ENCODE data around the gene HSD17B12.

Gene HSD17B12

DNA sequence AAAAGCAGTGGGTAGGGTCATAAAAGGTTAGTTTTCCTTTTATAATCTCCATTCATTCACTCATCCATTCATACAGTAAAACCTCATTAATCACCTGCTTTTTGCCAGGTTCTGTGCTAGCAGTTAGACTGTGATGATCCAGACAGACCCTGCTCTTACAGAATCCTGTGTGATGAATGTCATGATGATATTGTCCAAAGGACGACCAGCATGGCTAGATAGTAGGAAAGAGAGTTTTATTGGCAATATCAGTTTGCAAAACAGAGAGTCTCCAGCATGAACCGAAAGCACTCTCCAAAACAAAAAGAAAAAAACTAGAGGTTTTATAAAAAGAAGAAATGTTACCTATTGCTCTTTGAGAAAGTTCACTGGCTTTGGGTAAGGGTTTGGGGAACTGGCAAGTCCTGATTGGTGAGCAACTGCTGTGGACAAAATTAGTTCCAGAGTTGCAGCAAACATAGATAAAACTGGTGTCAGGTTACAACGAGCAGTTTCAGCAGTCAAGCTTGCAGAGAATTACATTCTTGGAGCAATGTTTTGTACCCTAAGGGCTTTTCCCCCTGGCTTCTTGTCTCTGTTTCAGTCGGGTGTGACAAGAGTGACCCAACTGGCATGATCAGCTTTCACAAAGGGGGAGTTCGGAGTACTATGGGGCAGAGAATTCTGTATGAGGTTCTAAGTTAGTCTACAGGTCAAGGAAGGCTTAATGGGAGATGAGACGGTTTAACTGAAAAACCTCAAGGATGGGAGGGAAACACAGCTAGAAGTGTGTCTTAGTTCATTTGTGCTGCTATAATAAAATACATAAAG, 58.3 kb downstream of the HSD17B12 start:
- Histone ChIP-seq H3K27ac (peak overlapping the region; percentile 57), H3K36me3 (ENCODE audit: control insufficient read depth, insufficient read depth, low read length) (no peaks in the 10 kb centered on the region), H3K9me3 (ENCODE audit: control insufficient read depth, low read length) (no peaks in the 10 kb centered on the region), H3K4me2 (ENCODE audit: low read length) (peak overlapping the region; percentile 26), H3K9ac (no peak overlapping the region), H3K79me2 (no peaks in the 10 kb centered on the region), H3K27me3 (ENCODE audit: control insufficient read depth, insufficient read depth, low read length) (no peaks in the 10 kb centered on the region), H3K4me3 (ENCODE audit: low read depth, low read length) (no peak overlapping the region), H3K4me1 (peaks cover 6% of the 10 kb centered on the region), H2AFZ (no peak overlapping the region)
- TF ChIP-seq, protein P1, sequence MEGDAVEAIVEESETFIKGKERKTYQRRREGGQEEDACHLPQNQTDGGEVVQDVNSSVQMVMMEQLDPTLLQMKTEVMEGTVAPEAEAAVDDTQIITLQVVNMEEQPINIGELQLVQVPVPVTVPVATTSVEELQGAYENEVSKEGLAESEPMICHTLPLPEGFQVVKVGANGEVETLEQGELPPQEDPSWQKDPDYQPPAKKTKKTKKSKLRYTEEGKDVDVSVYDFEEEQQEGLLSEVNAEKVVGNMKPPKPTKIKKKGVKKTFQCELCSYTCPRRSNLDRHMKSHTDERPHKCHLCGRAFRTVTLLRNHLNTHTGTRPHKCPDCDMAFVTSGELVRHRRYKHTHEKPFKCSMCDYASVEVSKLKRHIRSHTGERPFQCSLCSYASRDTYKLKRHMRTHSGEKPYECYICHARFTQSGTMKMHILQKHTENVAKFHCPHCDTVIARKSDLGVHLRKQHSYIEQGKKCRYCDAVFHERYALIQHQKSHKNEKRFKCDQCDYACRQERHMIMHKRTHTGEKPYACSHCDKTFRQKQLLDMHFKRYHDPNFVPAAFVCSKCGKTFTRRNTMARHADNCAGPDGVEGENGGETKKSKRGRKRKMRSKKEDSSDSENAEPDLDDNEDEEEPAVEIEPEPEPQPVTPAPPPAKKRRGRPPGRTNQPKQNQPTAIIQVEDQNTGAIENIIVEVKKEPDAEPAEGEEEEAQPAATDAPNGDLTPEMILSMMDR (IDR thresholded peaks at IDR 0.05): no peak

DNA sequence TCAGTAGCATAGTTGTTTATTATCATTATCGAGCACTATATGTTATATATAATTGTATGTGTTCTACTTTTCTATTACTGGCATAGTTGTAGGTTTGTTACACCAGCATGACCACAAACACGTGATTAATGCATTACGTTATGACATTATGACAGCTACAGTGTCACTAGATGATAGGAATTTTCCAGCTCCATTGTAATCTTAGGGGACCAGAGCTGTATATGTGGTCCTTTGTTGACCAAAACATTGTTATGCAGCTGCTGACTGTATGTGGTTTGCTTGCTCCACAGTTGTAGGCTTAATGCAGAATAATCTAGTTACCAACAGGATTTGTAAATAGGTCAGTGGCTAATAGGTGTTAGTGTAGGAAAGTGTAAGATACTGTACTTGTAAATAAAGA, 66.1 kb downstream of the HSD17B12 start:
- TF ChIP-seq, protein P1 (IDR thresholded peaks at IDR 0.05): no peak
- no peaks in the 10 kb centered on the region for H3K79me2 ChIP-seq

DNA sequence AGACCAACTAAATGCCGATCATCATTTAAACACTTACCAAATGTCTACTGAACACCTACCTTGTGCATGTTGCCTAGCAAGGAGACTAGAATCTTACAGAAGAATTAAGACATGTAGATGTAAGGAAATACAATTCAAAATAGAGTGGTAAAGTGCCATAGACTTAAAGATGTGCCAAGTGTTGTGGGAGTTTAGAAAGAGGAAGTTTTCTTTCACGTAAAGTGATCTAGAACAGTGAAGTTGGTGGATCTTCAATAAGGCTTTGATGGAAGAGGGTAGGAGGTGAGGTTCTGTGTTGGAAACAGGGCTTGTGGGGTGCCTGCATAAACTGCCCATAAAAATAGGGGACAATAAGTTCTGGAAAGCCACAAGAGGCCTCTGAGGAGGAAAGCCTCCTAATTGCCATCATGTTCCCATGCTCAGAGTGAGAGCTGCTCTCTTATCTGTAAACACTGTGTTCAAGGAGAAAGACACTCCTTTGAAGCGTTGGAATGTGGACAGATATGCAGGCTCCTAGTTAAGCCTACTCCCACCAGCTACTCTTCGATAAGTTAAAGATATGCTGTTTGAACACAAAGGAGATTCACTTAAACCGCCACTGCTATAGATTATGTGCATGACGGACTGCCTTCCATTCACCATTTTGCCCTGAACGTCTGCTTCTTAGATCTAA, 66.7 kb downstream of the HSD17B12 start:
- Histone ChIP-seq H3K27me3 (ENCODE audit: control insufficient read depth, insufficient read depth, low read length) (no peaks in the 10 kb centered on the region), H3K4me1 (no peaks in the 10 kb centered on the region), H3K4me2 (ENCODE audit: low read length) (no peak overlapping the region), H3K36me3 (ENCODE audit: control insufficient read depth, insufficient read depth, low read length) (no peaks in the 10 kb centered on the region), H3K9me3 (ENCODE audit: control insufficient read depth, low read length) (no peaks in the 10 kb centered on the region), H3K4me3 (ENCODE audit: low read depth, low read length) (no peak overlapping the region), H2AFZ (no peak overlapping the region), H3K27ac (no peak overlapping the region), H3K79me2 (no peaks in the 10 kb centered on the region), H3K9ac (no peak overlapping the region)
- TF ChIP-seq, protein P1 (IDR thresholded peaks at IDR 0.05): no peak

More for the DNA sequence above, 66.1 kb downstream of the HSD17B12 start:
- Histone ChIP-seq H2AFZ (no peak overlapping the region), H3K27ac (no peak overlapping the region), H3K9me3 (ENCODE audit: control insufficient read depth, low read length) (no peaks in the 10 kb centered on the region), H3K4me1 (no peaks in the 10 kb centered on the region), H3K9ac (no peak overlapping the region), H3K4me2 (ENCODE audit: low read length) (no peak overlapping the region), H3K4me3 (ENCODE audit: low read depth, low read length) (no peak overlapping the region), H3K36me3 (ENCODE audit: control insufficient read depth, insufficient read depth, low read length) (no peaks in the 10 kb centered on the region), H3K27me3 (ENCODE audit: control insufficient read depth, insufficient read depth, low read length) (no peaks in the 10 kb centered on the region)

GRCh38 chr11:43748095-43748494, 67.6 kb downstream of the HSD17B12 start:
- TF ChIP-seq, protein P1 (IDR thresholded peaks at IDR 0.05): no peak
- Histone ChIP-seq H3K9ac (no peak overlapping the region), H2AFZ (no peak overlapping the region), H3K79me2 (no peaks in the 10 kb centered on the region), H3K27ac (no peak overlapping the region), H3K36me3 (ENCODE audit: control insufficient read depth, insufficient read depth, low read length) (no peaks in the 10 kb centered on the region), H3K9me3 (ENCODE audit: control insufficient read depth, low read length) (no peaks in the 10 kb centered on the region), H3K27me3 (ENCODE audit: control insufficient read depth, insufficient read depth, low read length) (no peaks in the 10 kb centered on the region), H3K4me2 (ENCODE audit: low read length) (no peak overlapping the region), H3K4me3 (ENCODE audit: low read depth, low read length) (no peak overlapping the region), H3K4me1 (no peaks in the 10 kb centered on the region)
